Renal cortex interstitium (tissue), 15 donors: ENCODE results near the gene C1orf141. TPM values are rescaled to one million over a fixed set of nuclear protein-coding genes. Genes with fewer than 3 reads are reported as not detected.
A peak's percentile ranks its signal among the peaks of the same experiment; 100 is the strongest.
"Not testable (repeated sequence)": the region's sequence is repeated elsewhere in the genome, so short reads cannot be mapped to it uniquely, and the experiment has no call there.

Source experiments
- DNase-seq, 11 donors: peaks; one replicate each; pipeline ENCODE4 v3.0.0-alpha.2; 2013; ENCODE audit warnings: low read depth in 9 of 11, low spot score in 4 of 11; ENCODE audit errors: extremely low read depth in 1 of 11
- long read RNA-seq, 16 experiments: transcript quantifications; one replicate each; lab custom pipeline, GENCODE V29; 2026
- polyA plus RNA-seq, 3 donors: library from polyadenylated mRNA; unstranded; fragments of 120-200 nt; gene quantifications; one replicate each; pipeline ENCODE4 v1.2.1, GENCODE V29; 2013; ENCODE audit not compliant: insufficient read length in 3 of 3

C1orf141 gene
- polyA plus RNA-seq = under 1 TPM in 2 of 3 donors, not detected in 1; 0.26 to 0.34 TPM
- long read RNA-seq, donor 1 = 0 reads
- long read RNA-seq, donor 2 = 0 reads
- long read RNA-seq, donor 3 = 0 reads
- long read RNA-seq, donor 4 = 0 reads
- long read RNA-seq, donor 5 = 0 reads
- long read RNA-seq, donor 6 = 0 reads
- long read RNA-seq, donor 7 = 0 reads
- long read RNA-seq, donor 8 = 0 reads
- long read RNA-seq, donor 9 = 0 reads
- long read RNA-seq, donor 10 = 0 reads
- long read RNA-seq, donor 11 = 0 reads
- long read RNA-seq, donor 12 = 0 reads
- long read RNA-seq, donor 13 = 0 reads
- long read RNA-seq, donor 14 = 0 reads
- long read RNA-seq, donor 15 = 0 reads
- long read RNA-seq, donor 16 = 0 reads

- peak in 4 of 11 donors; percentile 14 to 41 (median 26) for DNase-seq
These were observed at the start of gene C1orf141 for GRCh38 chr1:67134695-67135094. Gene C1orf141, minus strand, starts transcription at chr1:67134970. Its CDS starts 7,730 bp downstream, at chr1:67127240.

- DNase-seq = no peak
These were observed 40.8 kb upstream of the C1orf141 start for GRCh38 chr1:67175530-67176087.

- no peak for DNase-seq
These were observed 40.0 kb upstream of the C1orf141 start for GRCh38 chr1:67174716-67175284.

GRCh38 chr1:67173988-67174387, 39.2 kb upstream of the C1orf141 start:
- DNase-seq = no peak

- DNase-seq = no peak
These were observed 37.2 kb upstream of the C1orf141 start for GRCh38 chr1:67171978-67172377.

- DNase-seq = no peak
These were observed 36.8 kb upstream of the C1orf141 start for GRCh38 chr1:67171574-67171955.

GRCh38 chr1:67170751-67171573, 36.2 kb upstream of the C1orf141 start:
- no peak for DNase-seq

GRCh38 chr1:67169932-67170331, 35.2 kb upstream of the C1orf141 start:
- no peak for DNase-seq

- no peak for DNase-seq
These were observed 34.7 kb upstream of the C1orf141 start for GRCh38 chr1:67169496-67169895.

GRCh38 chr1:67166196-67166595, 31.4 kb upstream of the C1orf141 start, which contains the start of gene IL23R:
Gene IL23R, plus strand, starts transcription at chr1:67166454. Its CDS starts 1,667 bp downstream, at chr1:67168121.
- no peak for DNase-seq

- no peak for DNase-seq
These were observed 30.8 kb upstream of the C1orf141 start for GRCh38 chr1:67165468-67166041.

GRCh38 chr1:67162954-67163353, 28.2 kb upstream of the C1orf141 start:
- no peak for DNase-seq

GRCh38 chr1:67159233-67159632, 24.5 kb upstream of the C1orf141 start:
- no peak for DNase-seq

- DNase-seq = no peak
These were observed 23.6 kb upstream of the C1orf141 start for GRCh38 chr1:67158401-67158800.

GRCh38 chr1:67150931-67151330, 16.2 kb upstream of the C1orf141 start:
- DNase-seq = no peak

GRCh38 chr1:67149179-67149770, 14.5 kb upstream of the C1orf141 start:
- DNase-seq = peak; percentile 38 to 73 (median 58)

GRCh38 chr1:67148516-67149178, 13.9 kb upstream of the C1orf141 start:
- DNase-seq = no peak

- DNase-seq = not testable (repeated sequence)
These were observed 13.2 kb upstream of the C1orf141 start for GRCh38 chr1:67147973-67148372.
